Upper lobe of left lung (tissue), 6 donors: ENCODE measurements around the gene ADRA1B. TPM values are rescaled to one million over a fixed set of nuclear protein-coding genes. Genes with fewer than 3 reads are reported as not detected.

ENCODE experiments used
- ATAC-seq, 2 donors: fragments of 200-7000 bp; cut with Tn5 transposase; one replicate each; pipeline ENCODE4 v1.9.1; 2022; ENCODE audit warnings: mild to moderate bottlenecking in 2 of 2, moderate library complexity in 2 of 2; ENCODE audit not compliant: low FRiP score in 2 of 2
- DNase-seq, 2 donors: peaks; one replicate each; pipeline ENCODE4 v3.0.0-alpha.2; 2019 to 2020
- H3K27ac ChIP-seq, 4 donors: fragments of 200-600 bp; sonication (generic); one replicate each; pipeline ENCODE4 v1.5.1; 2016 to 2019
- H3K27me3 ChIP-seq, 4 donors: fragments of 200-600 bp; sonication (generic); one replicate each; pipeline ENCODE4 v1.5.1; 2017 to 2019
- H3K36me3 ChIP-seq, 4 donors: fragments of 200-600 bp; sonication (generic); one replicate each; pipeline ENCODE4 v1.5.1; 2016 to 2019
- H3K4me1 ChIP-seq, 4 donors: fragments of 200-600 bp; sonication (generic); one replicate each; pipeline ENCODE4 v1.5.1; 2018 to 2019
- H3K4me3 ChIP-seq, 4 donors: fragments of 200-600 bp; sonication (generic); one replicate each; pipeline ENCODE4 v1.5.1; 2017 to 2019; ENCODE audit warnings: mild to moderate bottlenecking in 2 of 4, moderate library complexity in 1 of 4
- H3K9me3 ChIP-seq, 4 donors: fragments of 200-600 bp; sonication (generic); one replicate each; pipeline ENCODE4 v1.5.1; 2018 to 2019
- EP300 ChIP-seq, 4 donors: sonication (generic); formaldehyde crosslinking; IDR thresholded peaks; one replicate each; pipeline ENCODE4 v1.5.1; 2017; ENCODE audit warnings: antibody characterized with exemption in 4 of 4, control low read depth in 2 of 4
- POLR2A ChIP-seq, 4 donors: fragments of 450-650 bp; IDR thresholded peaks; one replicate each; pipeline ENCODE4 v1.5.1; 2016 to 2017; ENCODE audit warnings: antibody characterized with exemption in 4 of 4, mild to moderate bottlenecking in 2 of 4
- POLR2AphosphoS5 ChIP-seq, 2 donors: sonication (generic); formaldehyde crosslinking; IDR thresholded peaks; one replicate each; pipeline ENCODE4 v1.5.1; 2017; ENCODE audit warnings: antibody characterized with exemption in 2 of 2
- WGBS, 2 donors: methylation state at CpG; one replicate each; pipeline ENCODE4 v1.1.5; 2017 to 2018; 5-methylcytosine and 5-hydroxymethylcytosine counted together
- total RNA-seq, 6 donors: library from RNA; depleted of rRNA in 4 of 6; stranded (reverse); fragments of >200 nt in 4 of 6; gene quantifications; one replicate each; pipeline versions ENCODE4 v1.1.0 to v1.2.1, GENCODE V29; 2016 to 2021
- TF ChIP-seq, protein P1 (sequence below), 6 experiments: fragments of 450-650 bp in 4 of 6; fragments of 200-600 bp in 2 of 6; sonication (generic) in 2 of 6; IDR thresholded peaks; one replicate each; pipeline ENCODE4 v1.5.1; 2016 to 2019; ENCODE audit warnings: antibody characterized with exemption in 6 of 6
- donor health status: DM: no; HTN: no; CAD: no; lungs with moderate emphysema.
- donor health status: DM: no; HTN: yes; CAD: no; lungs with severe emphysema.

The ADRA1B gene
- total RNA-seq, 6 donors from 2014 or later: 3.4 to 9.9 (median 5.9) TPM

DNA sequence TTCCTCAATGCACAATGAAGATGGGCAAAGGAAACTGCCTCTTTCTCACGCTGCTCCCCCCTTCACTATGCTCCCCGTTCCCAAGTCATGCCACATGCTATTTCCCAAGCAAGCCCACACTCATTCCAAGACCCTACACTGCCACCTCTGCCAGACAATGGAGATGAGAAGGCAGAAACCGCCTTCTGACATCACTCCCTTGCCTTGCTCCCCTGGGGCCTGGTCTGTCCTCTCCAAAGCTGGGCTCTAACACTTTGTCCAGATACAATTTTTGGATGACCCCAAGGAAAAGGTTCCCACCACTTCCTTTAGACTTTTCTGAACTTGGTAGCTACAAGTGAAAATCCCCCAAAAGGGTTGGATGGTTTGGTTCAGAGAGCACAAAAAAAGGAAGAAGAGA, 7.2 kb upstream of the ADRA1B start:
- no peak for DNase-seq
- Histone ChIP-seq H3K9me3 (no peaks in the 10 kb centered on the region), H3K36me3 (no peaks in the 10 kb centered on the region), H3K27me3 (no peaks in the 10 kb centered on the region), H3K4me1 (peaks cover 4 to 10% (median 7%) of the 10 kb centered on the region in 4 donors), H3K27ac (no peak overlapping the region), H3K4me3 (no peak overlapping the region)
- TF ChIP-seq EP300 (IDR thresholded peaks at IDR 0.05): no peak
- TF ChIP-seq, protein P1, sequence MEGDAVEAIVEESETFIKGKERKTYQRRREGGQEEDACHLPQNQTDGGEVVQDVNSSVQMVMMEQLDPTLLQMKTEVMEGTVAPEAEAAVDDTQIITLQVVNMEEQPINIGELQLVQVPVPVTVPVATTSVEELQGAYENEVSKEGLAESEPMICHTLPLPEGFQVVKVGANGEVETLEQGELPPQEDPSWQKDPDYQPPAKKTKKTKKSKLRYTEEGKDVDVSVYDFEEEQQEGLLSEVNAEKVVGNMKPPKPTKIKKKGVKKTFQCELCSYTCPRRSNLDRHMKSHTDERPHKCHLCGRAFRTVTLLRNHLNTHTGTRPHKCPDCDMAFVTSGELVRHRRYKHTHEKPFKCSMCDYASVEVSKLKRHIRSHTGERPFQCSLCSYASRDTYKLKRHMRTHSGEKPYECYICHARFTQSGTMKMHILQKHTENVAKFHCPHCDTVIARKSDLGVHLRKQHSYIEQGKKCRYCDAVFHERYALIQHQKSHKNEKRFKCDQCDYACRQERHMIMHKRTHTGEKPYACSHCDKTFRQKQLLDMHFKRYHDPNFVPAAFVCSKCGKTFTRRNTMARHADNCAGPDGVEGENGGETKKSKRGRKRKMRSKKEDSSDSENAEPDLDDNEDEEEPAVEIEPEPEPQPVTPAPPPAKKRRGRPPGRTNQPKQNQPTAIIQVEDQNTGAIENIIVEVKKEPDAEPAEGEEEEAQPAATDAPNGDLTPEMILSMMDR (IDR thresholded peaks at IDR 0.05): no peak
- no peak for TF ChIP-seq POLR2AphosphoS5 (IDR thresholded peaks at IDR 0.05)
- no peak for TF ChIP-seq POLR2A (IDR thresholded peaks at IDR 0.05)
- ATAC-seq: no peak
- WGBS, 2 donors: 74 to 80% methylated on average over 3 of the region's 3 CpGs

DNA sequence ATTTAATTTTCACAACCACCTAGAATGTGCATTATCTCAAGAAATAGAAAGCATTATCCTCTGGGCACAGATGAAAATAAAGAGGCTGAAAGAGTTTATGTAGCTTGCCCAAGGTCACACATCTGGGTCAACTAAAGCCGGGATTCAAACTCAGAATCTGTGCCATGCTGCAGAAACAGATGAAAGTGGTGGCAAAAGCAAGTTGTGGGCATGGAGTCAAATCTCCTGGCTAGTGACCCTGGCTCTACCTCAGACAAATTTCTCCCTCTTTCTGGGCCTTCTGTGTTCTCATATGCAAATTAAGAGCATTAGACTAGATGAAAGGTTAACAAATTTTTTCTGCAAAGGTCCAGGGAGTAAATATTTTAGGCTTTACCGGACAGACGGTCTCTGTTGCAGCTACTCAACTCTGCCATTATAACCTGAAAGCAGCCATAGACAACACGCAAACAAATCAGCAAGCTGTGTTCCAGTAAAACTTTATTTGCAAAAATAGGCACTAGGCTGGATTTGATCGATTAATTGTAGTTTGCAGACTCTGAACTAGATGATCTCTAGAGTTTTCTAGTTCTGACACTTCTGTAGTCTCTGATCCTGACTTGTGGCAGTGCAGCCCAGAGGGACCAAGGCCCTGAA, 6.0 kb upstream of the ADRA1B start:
- no peak for ATAC-seq
- WGBS, 2 donors: 92 to 93% methylated on average over 5 of the region's 5 CpGs

DNA sequence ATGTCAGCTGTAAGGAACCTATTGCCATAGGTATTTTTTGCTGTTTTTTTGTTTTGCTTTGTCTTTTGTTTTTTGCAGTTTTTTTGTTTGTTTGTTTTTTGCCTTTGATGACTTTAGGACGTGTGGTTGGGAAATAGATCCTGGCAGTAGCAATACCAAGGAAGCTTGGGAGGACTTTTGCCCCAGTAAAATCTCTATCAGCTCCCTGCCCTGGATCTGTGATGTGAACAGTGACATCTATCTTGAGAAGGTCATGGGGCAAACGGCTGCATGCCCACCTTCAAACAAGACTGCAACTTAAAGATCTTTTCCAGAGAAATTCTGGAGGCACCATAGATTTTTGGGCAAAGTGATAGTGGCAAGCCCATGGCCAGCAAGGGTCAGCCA, 5.4 kb upstream of the ADRA1B start:
- H3K4me1 ChIP-seq: peaks cover 5 to 11% (median 8%) of the 10 kb centered on the region in 4 donors
- no peak overlapping the region for H3K27ac ChIP-seq
- H3K9me3 ChIP-seq: no peaks in the 10 kb centered on the region
- TF ChIP-seq POLR2AphosphoS5 (IDR thresholded peaks at IDR 0.05): no peak
- no peak for TF ChIP-seq EP300 (IDR thresholded peaks at IDR 0.05)
- TF ChIP-seq, protein P1 (IDR thresholded peaks at IDR 0.05): no peak
- no peak for TF ChIP-seq POLR2A (IDR thresholded peaks at IDR 0.05)
- DNase-seq (no peak), ATAC-seq (no peak)
- H3K27me3 ChIP-seq: no peaks in the 10 kb centered on the region
- H3K36me3 ChIP-seq: no peaks in the 10 kb centered on the region
- H3K4me3 ChIP-seq: no peak overlapping the region
- WGBS, 2 donors: 51 to 65% methylated on average over 2 of the region's 2 CpGs

More for the DNA sequence above, 6.0 kb upstream of the ADRA1B start:
- no peaks in the 10 kb centered on the region for H3K9me3 ChIP-seq
- TF ChIP-seq, protein P1 (IDR thresholded peaks at IDR 0.05): no peak
- no peak for TF ChIP-seq POLR2AphosphoS5 (IDR thresholded peaks at IDR 0.05)
- no peak for TF ChIP-seq POLR2A (IDR thresholded peaks at IDR 0.05)
- TF ChIP-seq EP300 (IDR thresholded peaks at IDR 0.05): no peak
- DNase-seq: no peak
- no peak overlapping the region for H3K27ac ChIP-seq
- no peaks in the 10 kb centered on the region for H3K27me3 ChIP-seq
- no peaks in the 10 kb centered on the region for H3K36me3 ChIP-seq
- H3K4me3 ChIP-seq: no peak overlapping the region
- H3K4me1 ChIP-seq: peaks cover 4 to 10% (median 7%) of the 10 kb centered on the region in 4 donors

DNA sequence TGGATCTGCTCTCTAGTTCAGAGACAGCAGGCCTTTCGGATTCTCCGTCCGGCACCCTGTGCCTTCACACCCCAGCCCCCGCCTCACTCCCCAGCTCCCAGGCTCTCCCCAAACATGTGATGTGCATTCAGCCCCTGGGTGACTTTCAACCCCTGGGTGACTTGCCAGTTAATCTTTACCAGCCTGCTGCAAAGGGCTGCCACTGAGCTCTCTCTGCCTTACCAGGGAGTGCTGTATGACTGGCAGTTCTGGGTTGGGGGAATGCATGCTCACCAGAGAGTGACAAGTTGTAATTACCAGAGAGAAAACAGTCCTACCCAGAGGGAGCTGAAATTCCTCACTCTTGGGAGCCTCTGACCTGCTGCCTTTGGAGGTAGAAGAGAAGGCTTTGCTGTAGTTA, 4.9 kb upstream of the ADRA1B start:
- H3K27ac ChIP-seq: no peak overlapping the region
- peaks cover 9 to 16% (median 11%) of the 10 kb centered on the region in 4 donors for H3K4me1 ChIP-seq
- H3K36me3 ChIP-seq: no peaks in the 10 kb centered on the region
- DNase-seq: peak in 1 of 2 donors; percentile 36
- no peaks in the 10 kb centered on the region for H3K9me3 ChIP-seq
- WGBS, 2 donors: 93 to 94% methylated on average over 4 of the region's 4 CpGs
- ATAC-seq: no peak
- TF ChIP-seq, protein P1 (IDR thresholded peaks at IDR 0.05): no peak
- TF ChIP-seq POLR2A (IDR thresholded peaks at IDR 0.05) (no peak), POLR2AphosphoS5 (IDR thresholded peaks at IDR 0.05) (no peak), EP300 (IDR thresholded peaks at IDR 0.05) (no peak)
- no peak overlapping the region for H3K4me3 ChIP-seq
- peaks cover 0 to 4% (median under 1%) of the 10 kb centered on the region in 4 donors for H3K27me3 ChIP-seq
